RPMI7951 (cell line): ENCODE results near the gene DAB1. TPM values are rescaled to one million over a fixed set of nuclear protein-coding genes. Genes with fewer than 3 reads are reported as not detected.

ENCODE experiments used
- DNase-seq: peaks from one replicate; pipeline ENCODE4 v3.0.0-alpha.2; 2012; ENCODE audit warnings: low read depth
- total RNA-seq: library from RNA; depleted of rRNA; stranded (reverse); fragments of >200 nt; shearing (Covaris generic); gene quantifications from 2 replicates; pipeline ENCODE4 v1.2.3, GENCODE V29; 2014

Gene DAB1
- total RNA-seq, 1 experiment from 2014 or later = not detected

DNA sequence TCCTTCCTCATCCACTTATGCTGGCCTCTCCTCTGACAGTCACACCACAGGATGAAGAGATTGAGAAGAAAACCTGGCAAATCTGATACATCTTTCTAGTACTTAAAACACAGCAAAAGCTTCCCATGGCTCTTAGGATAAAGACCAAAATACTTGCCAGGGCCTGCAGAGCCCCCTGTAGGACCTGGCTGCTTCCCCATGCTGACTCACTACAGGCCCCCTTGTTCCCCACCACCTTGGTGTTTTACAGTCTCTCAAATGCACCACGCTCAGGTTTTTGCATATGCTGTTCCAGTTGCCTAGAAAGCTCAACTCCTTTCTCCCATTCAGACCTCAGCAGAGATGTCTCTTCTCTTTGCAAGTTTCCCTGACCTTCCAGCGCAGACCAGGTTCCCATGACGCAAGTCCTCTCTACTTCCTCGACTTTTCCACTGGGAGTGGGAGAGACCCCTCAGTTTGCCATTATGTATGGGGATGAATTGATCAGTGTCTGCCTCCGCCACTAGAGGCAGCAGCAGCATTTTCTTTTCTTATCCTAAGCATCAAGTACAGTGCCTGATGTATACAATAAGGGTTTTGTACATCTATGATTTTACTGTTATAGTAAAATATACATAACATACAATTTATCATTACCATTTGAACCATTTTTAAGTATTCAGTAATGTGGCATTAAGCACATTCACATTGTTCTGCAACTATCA, 344.3 kb downstream of the DAB1 start:
- no peak for DNase-seq

DNA sequence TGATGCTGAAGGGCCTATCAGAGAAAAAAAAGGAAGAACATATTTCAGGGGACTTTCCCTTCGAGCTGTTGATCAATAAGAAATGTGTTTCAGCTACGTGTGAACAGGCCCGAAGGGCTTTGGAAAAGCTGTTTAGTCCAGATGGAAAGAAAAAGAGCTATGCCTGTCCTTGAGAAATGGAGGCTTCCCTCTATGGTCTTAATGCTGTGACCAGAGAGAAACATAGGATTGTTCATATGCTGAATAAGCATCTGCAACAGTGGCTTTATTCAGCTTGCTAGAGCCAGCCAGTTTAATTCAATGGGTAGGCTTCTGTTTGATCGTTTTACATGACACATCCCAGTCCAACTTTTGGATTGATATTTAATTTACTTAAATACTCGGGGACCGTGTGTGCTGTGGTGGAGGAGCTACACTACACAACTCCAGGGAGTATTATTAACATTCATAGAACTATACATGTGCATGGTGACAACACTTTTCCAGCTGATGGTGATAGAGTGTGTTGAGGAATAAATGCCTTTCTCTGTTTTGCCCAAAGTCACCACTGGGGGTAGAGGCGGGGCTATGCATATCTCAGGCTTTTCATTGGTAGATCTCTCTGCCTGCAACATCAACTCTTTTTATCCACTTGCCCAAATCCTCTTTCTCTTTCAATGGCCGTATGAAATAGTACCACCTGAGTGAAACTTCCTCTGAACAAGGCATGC, 351.3 kb downstream of the DAB1 start:
- DNase-seq = no peak

DNA sequence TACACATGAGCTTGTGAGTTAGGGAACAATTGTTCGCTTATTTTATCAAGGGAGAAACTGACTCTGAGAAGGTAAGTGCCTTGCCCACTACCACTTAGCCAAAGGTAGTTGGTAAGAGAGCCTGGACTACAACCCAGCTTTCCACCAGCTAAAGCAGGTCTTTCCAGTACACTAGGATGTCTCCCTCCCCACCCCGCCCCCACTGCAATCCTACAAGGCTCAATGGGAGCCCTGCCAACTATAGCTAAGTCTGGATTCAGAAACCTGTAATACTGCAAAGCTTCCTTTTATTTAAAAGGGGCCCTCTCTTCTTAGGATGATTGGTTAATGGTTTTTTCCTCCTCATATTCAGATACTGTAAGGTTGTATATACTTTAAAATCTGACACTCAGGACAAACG, 356.0 kb downstream of the DAB1 start:
- no peak for DNase-seq

DNA sequence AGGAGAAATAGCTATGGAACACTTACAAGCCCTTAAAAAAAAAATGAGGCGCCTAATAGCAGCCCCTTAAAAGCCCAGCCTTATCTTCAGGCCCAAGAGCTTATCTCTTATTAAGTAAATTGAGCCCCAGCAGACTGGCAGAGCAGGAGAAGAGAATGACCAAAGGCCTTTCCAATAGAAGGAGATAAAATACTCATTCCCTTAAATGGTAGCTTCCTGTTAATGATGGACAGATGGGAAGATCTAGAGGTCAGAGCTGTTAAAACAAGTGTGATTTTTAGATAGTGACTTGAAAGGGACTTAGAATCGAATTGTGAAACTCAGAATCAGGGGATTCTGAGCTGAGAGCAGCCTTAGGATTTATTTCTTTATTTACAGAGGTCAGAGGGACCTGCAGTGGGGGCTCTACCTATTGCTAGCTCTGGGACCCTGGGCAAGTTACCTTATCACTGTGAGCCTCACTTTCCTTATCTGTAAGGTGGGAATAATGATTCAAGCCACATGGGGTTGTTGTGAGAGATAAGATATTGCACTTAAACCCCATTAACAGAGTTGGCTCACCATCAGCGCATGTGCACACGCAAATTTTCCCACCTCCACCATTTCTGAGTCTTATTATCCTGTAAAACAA, 356.8 kb downstream of the DAB1 start:
- DNase-seq = no peak

DNA sequence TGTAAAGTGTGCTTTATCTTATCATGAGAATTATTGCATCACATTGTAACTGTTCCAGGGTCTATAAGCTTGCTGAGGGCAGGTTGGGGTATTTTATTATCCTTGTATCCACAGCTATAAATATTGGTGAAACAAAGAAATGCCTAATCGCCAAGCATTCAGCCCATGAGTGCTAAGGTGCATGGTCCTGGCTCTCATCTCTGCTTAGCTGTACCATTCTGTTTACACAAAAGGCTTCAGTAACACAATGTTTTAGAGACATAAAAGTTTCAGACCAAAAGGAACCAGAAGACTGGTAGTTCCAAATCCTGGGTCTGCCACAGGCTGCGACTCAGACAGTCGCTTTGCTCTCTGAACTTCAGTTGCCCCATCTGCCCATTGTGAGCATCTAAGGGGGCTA, 358.4 kb downstream of the DAB1 start:
- DNase-seq = no peak

DNA sequence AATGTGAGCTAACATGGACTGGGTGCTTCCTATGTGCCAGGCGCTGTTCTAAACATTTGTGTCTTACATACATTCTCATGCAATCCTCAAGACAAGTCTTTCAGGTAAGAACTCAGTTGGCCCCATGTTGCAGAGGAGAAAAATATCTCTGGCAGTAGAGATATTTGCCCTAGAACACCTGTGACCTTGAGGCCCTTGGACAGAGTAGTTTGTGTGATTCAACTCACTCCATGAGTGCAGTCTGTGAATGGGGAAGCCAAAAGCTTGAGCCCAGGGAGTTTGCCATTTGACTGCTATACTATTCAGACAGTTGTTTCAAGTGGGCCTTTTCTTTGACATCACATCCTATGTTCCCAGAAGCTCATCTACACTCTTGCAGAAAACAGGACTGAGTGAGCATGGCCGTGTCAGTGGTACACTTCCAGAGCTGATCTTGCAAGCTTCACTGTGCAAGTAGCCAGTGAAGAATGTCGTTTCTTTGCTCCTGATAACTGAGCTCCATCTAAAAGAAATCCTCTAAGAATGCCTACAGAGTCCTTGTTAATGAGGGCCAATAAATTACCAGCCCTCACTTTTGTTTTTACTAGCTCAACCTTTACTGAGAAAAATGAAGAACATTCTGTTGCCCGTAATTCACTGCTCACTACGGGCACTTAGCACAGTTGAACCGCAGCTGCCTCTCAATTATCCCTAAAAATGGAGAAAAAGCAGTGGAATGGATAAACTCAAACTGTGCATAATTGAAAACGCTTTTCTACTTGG, 359.3 kb downstream of the DAB1 start:
- no peak for DNase-seq

DNA sequence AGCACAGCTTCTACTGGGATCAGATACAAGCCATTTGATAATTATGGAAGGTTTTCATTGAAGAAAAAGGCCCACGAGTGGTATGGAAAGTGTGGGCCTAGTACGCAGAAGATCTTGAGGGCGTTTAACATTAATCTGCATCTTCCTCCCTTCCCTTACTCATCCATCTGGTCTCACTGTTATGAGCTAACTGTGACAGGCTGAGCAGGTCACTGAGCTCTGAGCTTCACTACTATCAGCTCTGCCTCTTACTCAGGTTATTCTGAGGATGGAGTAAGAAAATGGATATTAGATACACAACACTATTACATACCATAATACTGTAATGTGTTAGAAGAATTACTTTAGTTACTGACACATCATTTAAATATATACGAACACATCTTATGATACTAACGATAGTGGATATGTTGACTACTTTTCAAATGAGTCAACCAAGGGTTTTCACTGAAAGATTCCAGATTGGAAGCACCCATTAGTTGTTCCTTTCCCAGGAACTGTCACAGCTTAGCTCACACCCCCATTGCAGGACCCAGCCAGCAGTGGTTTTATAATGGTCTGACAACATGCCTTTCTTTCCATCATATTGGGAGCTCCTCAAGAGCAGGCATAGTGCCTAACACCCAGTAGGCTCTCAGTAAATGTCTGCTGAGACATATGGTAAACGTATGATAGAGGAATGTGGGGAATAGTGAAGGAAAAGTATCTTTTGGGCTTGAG, 360.3 kb downstream of the DAB1 start:
- DNase-seq = no peak

DNA sequence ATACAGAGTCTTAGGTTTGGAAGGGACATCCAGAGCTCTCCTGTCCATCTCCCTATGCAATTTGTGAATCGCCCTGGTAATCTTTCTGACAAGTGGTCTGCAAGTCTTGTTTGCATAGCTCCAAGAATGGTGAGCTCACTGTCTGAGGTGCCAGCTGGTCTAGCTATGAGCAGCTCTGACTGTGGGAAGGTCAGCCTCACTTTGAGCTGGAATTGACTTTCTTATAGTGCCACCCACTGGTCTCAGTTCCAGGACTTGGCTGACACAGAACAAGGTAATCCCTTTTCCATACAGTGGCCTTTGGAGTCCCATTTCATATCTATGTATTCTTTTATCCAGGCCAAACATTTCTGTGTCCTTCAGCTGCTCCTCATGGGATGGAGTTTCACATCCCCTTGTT, 362.5 kb downstream of the DAB1 start:
- DNase-seq = no peak

DNA sequence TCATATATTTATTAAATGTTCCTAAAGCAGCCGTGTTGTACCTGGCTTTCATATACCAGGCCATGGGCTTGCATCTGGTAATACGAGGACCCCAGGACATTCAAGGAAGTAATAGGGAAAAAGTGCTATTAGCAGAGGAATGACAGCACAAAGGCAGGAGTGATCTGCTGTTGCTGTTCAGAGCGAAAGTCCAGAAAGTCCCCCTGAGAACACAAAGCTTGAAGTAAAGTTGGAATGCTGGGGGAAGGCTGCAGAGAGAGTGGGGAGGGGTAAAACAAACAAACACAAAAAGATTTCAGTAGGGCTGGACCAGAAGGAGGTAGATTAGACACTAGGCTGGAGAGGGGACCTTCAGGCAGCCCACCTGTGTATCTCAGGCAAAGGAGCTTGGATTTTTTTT, 363.4 kb downstream of the DAB1 start:
- DNase-seq = no peak

DNA sequence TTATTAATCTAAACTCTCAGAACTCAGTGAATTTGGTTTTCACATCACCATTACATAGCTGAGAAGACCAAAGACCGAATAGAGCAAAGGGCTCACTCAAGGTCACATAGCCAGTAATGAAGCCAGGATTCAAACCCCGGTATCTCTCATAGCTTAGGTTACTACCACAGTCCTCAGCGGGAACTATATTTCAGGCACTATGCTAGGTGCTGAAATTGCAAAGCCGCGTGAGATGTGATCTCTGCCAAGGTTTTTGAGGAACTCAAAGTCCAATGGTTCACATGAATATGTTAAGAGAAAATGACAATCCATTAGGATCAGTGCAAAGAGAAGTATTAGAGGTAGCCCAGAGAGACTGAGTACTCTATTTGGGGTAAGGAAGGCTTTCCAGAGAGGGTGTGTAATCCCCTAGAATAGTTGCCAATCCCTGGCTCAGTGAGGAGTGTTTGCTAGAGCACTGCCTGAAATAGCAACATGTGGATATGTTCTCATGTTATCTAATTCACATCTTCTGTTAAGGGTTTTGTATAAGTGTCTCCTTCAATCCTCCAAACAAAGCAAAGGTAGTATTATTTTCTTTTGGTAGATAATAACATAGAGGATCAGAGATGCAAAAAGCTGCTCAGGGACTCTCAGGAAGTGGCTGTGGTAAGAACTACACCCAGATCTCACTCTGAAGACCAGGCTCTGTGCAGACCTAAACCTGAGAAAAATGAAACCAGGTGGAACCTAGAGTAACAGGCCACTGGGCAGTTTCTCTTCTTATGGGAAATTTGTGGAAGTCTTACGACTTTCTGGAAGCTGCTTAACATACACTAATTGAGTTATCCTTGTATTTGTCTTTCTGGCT, 365.0 kb downstream of the DAB1 start:
- no peak for DNase-seq

DNA sequence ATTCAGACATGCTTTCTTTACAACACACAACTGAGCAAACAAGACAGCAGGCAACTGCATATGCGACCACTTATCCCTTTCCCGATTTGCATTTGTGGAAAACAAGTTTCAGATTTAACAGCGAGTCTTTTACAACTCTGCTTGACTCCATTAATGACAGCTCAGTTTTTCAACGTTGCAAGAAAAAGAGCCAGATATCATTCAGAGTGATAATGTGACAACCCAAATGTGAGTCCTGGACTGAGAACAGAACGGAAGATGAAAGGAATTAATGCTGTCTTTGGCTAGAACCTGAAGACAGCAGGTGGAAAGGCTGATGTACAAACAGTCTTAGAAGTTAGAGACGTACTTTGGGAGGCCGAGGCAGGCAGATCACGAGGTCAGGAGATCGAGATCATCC, 375.0 kb downstream of the DAB1 start:
- no peak for DNase-seq

DNA sequence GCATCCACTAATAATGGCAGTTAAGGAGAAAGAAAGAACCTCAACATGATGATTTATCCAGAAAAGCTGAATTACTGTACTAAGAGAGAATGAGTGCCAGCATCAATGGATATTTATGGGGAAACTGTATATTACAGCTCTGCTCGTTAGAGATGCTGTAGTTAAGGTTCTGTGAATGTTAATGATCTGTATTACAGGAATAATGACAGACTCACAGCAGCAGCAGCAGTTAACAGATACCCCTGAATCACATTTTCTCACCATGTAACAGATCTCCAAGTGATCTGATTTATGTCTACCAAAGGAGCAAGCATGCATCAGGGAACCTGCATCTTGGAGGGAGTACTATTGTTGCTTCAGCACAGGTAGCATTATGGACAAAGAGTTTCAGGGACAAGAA, 377.4 kb downstream of the DAB1 start:
- DNase-seq = no peak

DNA sequence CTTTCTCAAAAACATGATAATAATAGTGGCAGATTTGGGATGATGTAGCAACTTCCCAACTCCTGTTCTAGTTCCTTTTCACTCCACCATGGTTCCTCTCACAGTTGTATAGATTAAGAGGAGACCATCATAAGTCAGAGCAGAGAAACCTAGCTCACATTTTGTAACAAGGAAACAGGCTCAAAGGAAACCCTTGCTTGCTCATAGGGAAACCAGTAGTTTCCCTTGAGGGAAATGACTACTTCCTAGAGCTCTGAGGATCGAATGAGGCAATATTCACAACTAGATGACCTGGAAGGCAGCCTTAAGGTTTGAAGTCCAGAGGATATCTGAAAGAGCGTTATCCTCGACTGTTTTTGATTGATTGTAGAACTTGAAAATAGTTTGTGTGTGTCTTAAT, 382.0 kb downstream of the DAB1 start:
- no peak for DNase-seq

DNA sequence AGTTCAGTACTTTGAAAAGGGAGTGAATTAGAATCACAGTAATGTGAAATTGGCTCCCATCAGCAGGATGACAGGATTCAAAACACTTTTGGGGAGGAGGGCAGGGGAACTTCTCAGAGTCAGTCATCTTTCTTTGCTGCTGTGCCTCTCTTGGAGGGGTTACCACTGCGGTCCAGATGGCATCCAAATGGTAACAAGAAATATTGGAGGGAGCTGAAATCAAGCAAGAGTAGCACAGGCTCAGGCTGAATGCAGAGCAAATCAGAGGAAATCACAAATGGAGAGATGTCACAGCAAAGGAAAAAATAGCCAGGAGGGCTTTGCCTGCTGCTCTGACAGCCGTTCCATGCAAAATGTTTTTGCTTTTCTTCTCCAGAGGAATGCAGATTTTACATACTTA, 383.0 kb downstream of the DAB1 start:
- no peak for DNase-seq

DNA sequence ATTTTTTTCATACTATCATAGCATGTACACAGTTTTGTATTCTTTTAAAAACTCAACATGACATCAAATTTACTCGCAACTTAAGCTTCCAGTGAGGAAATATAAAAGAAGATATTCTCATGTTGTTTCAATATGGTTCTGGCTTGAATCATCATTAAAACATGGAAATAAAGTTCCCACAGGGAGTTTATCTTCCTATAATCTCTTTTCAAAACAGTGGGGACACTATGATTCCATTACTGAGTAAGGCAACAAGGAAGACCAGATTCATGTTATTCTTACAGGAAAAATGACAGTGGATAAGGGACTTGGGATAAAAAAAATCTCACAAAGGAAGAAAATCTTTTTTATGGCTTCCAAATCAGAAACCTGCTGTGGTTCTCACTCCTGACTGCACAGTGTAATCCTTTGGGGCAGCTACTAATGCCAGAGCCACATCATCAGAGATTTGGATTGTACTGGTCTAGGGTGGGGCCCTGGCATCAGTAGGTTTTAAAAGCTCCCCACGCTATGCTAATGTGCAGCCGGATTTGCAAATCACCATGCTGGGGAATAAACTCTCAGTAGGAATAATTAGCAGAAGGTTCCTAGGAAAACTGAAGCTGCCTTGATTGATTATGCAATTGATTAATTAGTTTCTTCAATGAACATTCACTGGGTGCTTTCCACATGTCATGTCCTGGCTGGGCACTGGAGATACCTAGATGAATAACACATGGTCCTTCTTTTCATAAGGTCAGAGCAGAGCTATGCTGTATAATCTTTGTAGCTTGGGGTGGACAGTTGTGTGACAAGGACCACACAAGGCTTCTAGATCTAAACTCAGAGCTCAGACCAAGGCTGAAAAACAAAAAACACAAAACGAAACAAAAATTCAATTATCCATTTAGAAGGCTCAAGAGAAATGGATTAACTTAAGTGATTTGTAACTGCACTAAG, 386.9 kb downstream of the DAB1 start:
- no peak for DNase-seq

DNA sequence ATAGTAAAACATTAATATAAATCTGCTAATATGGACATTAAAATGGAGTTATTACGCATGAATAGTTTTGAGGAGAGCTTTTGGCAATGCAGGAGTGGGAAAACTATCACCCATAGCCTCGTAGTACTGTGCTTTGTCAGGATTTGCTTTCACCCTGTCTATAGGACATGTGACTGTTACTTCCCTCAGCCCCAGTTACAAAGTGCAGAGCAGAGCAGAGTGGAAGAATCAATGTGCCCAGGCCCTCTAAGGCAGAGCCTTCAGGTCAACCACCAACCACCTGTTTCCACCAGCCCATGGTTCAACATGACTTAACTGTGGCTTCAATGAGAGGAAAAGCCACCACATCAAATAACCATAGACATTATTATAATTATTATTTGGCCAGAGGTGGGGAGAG, 389.1 kb downstream of the DAB1 start:
- no peak for DNase-seq

DNA sequence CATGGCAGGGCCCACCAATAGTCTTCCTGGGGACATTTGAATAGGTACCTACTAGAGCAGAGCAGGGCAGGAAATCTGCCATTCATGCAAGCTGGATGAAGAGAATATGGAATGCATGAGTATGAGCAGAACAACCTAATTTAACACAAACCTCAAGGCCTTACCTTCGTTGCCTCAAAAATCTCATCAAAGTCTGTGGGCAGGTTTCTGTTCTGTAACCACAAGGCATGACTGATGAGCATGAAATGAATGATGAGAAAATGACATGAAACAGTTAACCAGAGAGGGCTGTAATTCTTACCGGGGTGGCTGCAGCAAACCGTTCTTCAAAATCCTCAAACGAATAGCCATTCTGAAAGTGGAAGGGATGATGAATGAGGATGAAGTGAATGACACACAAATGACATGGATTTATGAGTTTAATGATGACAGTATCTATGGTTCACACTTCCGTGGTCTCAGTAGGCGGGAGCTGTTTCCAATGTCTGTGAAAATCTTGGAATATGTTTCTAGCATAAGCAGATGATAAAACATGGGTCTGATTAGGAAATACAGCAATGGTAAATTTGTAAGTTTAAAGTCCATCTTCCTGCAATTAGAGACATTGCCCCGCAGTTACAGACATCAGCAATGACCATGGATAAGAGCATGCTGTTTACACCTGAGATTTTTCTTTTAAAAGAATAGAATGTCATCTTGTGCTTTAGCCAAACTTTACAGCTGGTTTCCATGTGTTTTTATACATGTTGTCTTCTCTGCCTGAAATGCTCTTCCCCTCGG, 390.4 kb downstream of the DAB1 start:
- DNase-seq = no peak

DNA sequence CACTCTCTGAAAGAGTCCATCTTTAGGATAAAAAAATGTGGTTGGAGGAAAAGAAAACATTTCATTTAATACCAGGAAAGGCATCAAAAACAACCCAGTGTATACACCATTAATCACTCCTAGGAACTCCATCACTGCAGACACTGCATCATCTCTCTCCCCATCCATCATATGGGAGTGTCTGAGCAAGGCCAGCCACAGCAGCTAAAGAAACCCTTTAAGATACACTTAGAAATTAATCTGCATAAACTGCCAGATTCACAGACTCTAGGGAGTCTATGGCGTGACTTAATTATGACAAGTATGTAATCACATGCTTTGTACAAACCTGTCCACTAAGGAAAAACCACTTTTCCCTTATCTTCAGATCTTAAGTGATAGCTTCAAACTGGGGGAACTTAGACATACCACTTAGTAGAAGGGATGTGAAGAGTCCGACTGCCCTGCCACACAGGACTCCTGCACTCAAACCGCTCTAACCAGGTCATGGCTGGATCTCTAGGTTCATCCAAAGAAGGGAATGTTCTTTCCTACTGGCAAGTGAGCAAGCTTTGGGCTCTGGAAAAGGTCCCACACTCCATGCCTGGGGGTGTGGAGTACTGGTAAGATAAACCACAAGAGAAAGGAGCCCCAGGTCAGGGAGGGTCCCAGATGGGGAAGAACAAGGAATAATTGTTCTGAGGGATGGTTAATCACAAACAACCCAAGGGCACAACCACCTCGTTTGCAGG, 397.1 kb downstream of the DAB1 start:
- no peak for DNase-seq
